ENCODE results near the gene ADAP1.
A peak's percentile ranks its signal among the peaks of the same experiment; 100 is the strongest.
"Not testable (repeated sequence)": the region's sequence is repeated elsewhere in the genome, so short reads cannot be mapped to it uniquely, and the experiment has no call there.

The ADAP1 gene

DNA sequence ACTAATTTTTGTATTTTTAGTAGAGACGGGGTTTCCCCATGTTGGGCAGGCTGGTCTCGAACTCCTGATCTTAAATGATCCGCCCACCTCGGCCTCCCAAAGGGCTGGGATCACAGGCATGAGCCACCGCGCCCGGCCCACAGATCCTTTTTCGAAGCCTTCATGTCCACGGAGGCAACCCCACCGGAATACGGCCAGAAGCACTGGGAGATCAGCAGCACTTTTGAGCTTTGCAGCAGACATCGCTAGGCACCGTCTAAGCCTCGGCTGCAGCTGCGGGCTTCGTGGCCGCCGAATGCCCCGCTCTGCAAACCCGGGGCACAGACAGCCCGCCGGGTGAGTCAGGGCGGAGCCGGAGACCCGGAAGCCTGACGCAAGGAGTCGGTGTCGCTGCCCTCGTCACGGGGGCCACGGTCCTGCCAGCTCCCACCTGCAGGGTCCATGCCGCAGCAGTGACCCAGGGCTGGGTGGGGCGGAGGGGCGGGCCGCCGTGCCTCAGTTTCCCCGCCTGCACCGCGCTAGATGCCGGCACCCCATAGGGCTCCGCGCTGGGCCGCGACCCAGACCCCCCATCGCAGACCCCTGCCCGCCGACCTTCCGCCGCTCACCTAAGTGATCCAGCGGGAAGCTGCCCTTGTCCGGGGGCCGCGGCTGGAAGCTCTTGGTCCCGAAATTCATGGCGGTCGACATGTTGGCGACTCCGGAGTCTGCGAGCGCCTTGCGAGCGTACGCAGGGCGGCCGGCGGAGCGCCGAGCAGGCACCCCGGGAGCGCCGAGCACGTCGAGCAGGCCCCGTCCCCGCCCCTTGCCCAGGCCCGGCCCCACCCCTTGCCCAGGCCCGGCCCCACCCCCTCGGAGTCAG lies 20.6 kb upstream of the ADAP1 start, which contains the start of gene COX19:
Gene COX19 (minus strand): TSS at position 730 of the 862 bp plus-strand sequence. CDS start 40 bp downstream, at position 690.
- peak; percentile 21 to 59 for DNase-seq

DNA sequence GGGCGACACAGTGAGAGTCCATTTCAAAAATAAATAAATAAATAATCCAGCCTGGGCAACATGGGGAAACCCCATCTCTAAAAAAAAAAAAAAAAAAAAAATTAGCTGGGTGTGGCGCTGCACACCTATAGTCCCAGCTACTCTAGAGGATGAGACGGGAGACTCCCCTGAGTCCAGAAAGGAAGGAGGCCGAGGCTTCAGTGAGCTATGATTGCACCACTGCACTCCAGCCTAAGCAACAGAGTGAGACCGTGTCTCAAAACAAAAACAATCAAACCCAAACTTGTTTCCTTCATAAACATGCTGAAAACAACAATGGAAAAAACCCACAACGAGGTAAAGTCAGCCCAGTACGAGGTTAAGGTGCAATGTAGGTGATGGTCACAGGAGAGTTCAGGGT lies 19.7 kb upstream of the ADAP1 start:
- DNase-seq: no peak

DNA sequence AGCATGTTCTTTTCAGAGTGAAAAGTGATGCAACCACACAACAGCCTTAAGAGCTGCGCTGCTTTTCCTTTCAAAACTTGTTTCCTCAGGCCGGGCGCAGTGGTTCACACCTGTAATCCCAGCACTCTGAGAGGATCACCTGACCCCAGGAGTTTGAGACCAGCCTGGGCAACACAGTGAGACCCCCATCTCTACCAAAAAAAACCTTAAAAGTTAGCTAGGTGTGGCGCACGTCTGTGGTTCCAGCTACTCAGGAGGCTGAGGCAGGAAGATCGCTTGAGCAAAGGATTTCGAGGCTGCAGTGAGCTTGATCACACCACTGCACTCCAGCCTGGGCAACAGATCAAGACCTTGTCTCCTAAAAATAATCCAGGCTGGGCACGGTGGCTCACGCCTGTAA lies 18.8 kb upstream of the ADAP1 start:
- DNase-seq: no peak

GRCh38 chr7:972676-973309 lies 18.3 kb upstream of the ADAP1 start:
- DNase-seq: no peak

- no peak for DNase-seq
Measured at GRCh38 chr7:972110-972509, 17.6 kb upstream of the ADAP1 start.

DNA sequence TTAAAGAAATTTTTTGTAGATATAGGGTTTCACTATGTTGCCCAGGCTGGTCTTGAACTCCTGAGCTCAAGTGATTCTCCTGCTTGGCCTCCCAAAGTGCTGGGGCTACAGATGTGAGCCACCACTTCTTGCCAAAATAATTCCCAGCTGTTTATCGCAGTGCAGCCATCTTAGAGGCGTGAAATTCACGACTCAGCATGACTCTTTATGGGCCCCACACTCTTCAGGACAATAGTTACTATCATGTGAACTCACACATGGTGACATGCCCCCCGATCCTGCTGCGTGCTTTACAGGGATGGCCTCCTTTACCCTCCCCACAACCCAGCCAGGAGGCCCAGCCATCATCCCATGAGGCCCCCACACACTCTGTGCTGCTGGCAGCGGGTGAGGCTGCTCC lies 16.3 kb upstream of the ADAP1 start:
- DNase-seq: no peak

- DNase-seq: no peak
Measured at GRCh38 chr7:969403-969802, 14.9 kb upstream of the ADAP1 start.

DNA sequence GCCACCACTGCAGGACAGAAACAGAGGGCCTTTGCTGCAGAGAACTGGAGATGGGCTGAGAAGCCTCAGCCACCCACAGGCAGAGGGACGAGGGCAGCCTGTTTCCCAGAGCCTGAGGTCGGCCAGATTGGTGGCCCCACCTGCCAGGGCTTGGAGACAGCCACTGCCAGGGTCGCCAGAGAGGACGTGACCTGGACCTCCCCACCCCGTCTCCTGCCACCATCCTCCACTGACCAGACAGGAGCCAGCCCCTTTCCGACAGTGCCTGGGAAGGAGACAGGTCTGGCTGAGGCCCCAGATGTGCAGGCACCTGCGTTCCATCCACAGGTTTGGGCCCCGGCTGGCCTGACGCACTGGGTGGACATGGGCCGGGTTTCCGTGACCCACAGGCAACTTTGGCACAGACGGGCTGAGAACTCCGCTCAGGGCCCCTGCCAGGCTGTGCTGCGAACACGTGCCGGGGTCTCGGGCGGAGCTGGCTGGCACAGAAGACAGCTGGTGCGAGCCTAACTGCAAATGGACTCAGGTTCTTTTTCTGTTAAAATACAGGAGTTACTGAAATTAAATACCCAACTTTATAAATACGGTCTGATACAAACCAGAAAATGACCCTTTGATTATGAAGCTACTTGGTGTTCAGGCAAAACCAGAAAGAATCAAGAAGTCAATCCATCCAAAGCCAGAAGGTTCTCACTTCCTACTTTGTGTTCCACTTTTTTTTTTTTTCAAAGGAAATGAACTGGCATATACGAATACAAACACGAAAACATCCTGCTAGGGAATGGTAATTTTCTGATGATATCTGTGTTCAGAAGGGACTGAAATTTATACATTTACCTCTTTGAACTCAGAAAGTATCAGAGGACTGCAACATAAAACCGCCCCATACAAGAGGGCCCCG lies 14.0 kb upstream of the ADAP1 start:
- DNase-seq: no peak

GRCh38 chr7:967361-968082 lies 13.0 kb upstream of the ADAP1 start:
- DNase-seq: no peak

DNA sequence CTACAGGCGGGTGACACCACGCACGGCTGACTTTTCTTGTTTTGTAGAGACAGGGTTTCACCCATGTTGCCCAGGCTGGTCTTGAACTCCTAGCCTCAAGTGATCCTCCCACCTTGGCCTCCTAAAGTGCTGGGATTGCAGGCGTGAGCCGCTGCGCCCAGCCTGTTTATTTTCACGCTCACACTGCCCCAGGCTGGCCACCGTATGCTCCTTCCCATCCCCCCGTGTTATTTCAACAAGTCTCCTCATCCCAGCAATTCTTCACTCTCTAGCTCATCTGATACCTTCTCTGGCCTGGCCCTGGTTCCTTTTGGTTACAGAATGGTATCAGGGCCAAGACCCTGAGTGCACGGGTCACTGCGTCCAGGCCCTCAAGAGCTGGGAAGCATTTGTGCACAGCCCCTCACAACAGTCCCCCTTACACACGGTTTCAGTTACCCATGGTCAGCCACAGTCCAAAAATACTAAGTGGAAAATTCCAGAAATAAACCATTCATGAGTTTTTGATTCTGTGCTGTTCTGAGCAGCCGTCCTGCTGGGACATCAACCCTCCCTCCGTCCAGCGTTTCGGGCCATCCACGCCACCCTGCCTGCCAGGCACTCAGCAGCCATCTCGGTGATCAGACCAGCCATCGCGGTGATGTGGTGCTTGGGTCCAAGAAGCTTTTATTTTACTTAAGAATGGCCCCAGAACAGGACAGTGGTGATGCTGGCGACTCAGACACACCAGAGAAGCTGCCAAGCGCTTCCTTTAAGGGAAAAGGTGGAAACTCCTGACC lies 12.0 kb upstream of the ADAP1 start:
- no peak for DNase-seq

- no peak for DNase-seq
Measured at GRCh38 chr7:964401-965231, 10.1 kb upstream of the ADAP1 start.

DNA sequence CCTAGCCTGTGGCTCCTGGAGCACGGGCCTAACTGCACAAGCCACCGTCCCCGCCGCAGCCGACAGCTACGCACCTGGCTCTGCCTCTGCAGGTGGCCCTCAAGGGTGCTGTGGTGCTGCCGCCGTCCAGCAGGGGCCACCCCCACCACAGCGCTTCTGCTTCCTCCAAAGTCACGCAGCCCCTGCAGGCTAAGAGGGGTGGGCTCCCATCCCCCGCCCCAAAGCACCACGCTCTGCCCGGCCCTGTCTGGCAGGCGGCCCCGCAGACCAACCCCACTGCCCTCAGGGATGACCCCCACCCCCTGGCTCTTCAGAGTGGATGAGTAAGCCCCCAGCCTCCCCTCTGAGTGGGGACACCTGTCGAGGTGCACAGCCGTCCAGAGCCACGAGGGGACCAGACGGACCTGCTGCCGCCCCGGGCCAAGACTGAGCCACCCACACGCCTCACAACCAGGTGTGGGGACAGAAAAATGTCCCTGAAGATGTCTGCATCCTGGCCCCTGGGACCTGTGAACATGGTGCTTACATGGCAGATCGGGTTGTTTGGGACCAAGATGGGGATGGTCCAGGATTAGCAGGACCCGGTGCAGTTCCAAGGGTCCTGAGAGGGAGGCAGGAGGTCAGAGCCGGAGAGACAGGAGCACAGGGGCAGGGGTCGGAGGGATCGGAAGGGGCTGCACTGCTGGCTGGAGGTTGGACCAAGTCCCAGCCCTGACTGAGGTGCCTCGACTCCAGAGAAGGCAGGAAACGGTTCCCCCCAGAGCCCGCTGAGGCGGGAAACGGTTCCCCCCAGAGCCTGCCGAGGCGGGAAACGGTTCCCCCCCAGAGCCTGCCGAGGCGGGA lies 9.0 kb upstream of the ADAP1 start:
- no peak for DNase-seq

- no peak for DNase-seq
Measured at GRCh38 chr7:962401-963081, 8.1 kb upstream of the ADAP1 start.

GRCh38 chr7:961546-962400 lies 7.3 kb upstream of the ADAP1 start:
- no peak for DNase-seq

- not testable (repeated sequence) for DNase-seq
Measured at GRCh38 chr7:960972-961371, 6.5 kb upstream of the ADAP1 start.

DNA sequence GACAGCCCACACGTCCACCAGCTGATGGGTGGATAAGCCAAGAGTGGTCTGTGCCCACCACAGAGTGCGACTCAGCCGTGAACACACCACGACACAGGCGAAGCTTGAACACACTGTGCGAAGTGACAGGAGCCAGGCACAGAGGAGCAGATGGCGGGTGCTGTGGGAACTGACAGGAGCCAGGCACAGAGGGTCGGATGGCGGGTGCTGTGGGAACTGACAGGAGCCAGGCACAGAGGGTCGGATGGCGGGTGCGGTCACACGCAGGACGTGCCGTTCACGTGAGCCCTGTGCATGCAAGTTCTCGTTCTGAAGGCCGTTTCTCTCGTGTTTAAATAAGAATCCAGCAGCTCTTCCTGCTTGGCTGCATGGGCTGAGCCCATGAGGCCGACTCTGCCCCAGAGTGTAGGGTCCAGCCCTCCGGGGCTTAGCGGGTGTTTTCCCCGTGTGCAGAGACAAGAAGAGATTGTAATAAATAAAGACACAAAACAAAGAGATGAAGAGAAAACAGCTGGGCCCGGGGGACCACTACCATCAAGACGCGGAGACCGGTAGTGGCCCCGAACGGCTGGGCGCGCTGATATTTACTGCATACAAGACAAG lies 5.9 kb upstream of the ADAP1 start:
- DNase-seq: no peak

GRCh38 chr7:959740-960139 lies 5.3 kb upstream of the ADAP1 start:
- DNase-seq: not testable (repeated sequence)

GRCh38 chr7:959271-959670 lies 4.8 kb upstream of the ADAP1 start:
- no peak for DNase-seq

Measured in NCI-H187 (cell line).